T-helper 1 cell (primary cell): ENCODE measurements around the gene ANKRD49.
A peak's percentile ranks its signal among the peaks of the same experiment; 100 is the strongest.

Experiments
- DNase-seq, 5 donors: peaks; one replicate each; pipeline ENCODE4 v3.0.0-alpha.2; 2012 to 2020

Gene ANKRD49

DNA sequence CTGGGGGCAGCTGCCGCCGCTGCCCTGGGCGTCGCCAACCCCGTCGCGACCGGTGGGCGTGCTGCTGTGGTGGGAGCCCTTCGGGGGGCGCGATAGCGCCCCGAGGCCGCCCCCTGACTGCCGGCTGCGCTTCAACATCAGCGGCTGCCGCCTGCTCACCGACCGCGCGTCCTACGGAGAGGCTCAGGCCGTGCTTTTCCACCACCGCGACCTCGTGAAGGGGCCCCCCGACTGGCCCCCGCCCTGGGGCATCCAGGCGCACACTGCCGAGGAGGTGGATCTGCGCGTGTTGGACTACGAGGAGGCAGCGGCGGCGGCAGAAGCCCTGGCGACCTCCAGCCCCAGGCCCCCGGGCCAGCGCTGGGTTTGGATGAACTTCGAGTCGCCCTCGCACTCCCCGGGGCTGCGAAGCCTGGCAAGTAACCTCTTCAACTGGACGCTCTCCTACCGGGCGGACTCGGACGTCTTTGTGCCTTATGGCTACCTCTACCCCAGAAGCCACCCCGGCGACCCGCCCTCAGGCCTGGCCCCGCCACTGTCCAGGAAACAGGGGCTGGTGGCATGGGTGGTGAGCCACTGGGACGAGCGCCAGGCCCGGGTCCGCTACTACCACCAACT lies 51.0 kb downstream of the ANKRD49 start:
- DNase-seq, result peak in 1 of 5 donors; percentile 6

DNA sequence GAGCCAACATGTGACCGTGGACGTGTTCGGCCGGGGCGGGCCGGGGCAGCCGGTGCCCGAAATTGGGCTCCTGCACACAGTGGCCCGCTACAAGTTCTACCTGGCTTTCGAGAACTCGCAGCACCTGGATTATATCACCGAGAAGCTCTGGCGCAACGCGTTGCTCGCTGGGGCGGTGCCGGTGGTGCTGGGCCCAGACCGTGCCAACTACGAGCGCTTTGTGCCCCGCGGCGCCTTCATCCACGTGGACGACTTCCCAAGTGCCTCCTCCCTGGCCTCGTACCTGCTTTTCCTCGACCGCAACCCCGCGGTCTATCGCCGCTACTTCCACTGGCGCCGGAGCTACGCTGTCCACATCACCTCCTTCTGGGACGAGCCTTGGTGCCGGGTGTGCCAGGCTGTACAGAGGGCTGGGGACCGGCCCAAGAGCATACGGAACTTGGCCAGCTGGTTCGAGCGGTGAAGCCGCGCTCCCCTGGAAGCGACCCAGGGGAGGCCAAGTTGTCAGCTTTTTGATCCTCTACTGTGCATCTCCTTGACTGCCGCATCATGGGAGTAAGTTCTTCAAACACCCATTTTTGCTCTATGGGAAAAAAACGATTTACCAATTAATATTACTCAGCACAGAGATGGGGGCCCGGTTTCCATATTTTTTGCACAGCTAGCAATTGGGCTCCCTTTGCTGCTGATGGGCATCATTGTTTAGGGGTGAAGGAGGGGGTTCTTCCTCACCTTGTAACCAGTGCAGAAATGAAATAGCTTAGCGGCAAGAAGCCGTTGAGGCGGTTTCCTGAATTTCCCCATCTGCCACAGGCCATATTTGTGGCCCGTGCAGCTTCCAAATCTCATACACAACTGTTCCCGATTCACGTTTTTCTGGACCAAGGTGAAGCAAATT lies 51.7 kb downstream of the ANKRD49 start:
- no peak for DNase-seq

- no peak for DNase-seq
Measured at GRCh38 chr11:94546162-94546470, 52.3 kb downstream of the ANKRD49 start.

GRCh38 chr11:94546886-94547285 lies 53.1 kb downstream of the ANKRD49 start:
- DNase-seq, result peak in 1 of 5 donors; percentile 4

DNA sequence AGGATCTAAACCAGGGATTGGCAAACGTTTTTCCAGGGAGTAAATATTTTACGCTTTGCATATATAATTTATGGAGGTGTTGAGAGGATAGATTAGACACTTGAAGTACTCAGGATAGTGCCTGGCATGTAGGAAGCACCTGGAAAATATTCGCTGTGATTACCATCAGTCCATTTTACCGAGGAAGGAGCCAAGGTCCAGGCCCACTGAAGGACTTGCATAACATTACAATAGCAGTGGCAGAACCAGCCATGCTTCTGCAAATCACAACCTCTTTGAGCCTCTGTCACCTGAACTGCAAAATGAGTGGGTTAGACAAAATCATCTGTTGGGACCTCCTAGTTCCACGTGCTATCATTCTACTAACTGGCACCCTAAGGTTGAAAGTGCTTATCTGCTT lies 55.4 kb downstream of the ANKRD49 start:
- no peak for DNase-seq
